ENCODE data around the gene ATP8A2.

The ATP8A2 gene

DNA sequence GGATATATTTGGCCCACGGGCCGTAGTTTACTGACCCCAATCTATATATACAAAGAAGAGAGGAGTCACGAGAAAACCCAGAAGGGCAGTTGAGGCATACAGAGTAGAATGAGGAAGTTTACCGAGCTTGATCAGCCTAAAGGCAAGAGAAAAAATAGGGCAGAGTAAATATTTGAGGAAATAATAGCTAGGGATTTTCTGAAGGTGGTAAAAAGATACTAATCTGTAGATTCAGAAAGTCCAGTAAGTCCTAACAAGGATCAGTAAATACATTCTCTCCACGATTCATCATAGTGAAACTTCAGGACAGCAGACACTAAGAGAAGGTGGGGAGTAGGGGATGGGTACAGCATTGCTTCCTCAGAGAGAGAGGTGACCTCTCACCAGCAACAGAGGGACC is 248.1 kb downstream of the ATP8A2 start:
- no peak overlapping the region for H3K27ac ChIP-seq (ENCODE audit: low read depth, low read length)
- H3K4me1 ChIP-seq (ENCODE audit: control insufficient read depth, insufficient read depth, low read length) = no peaks in the 10 kb centered on the region
- no peaks in the 10 kb centered on the region for H3K27me3 ChIP-seq (ENCODE audit: control insufficient read depth, insufficient read depth, low read length)
- H3K9ac ChIP-seq (ENCODE audit: low read depth, low read length) = no peak overlapping the region
- H3K36me3 ChIP-seq (ENCODE audit: control insufficient read depth, insufficient read depth, low read length) = no peaks in the 10 kb centered on the region
- no peaks in the 10 kb centered on the region; the same call in 1 of the 2 replicates for H3K9me3 ChIP-seq (ENCODE audit: control insufficient read depth, insufficient read depth, low read length)
- H3K4me3 ChIP-seq (ENCODE audit: low read depth, low read length) = no peak overlapping the region

DNA sequence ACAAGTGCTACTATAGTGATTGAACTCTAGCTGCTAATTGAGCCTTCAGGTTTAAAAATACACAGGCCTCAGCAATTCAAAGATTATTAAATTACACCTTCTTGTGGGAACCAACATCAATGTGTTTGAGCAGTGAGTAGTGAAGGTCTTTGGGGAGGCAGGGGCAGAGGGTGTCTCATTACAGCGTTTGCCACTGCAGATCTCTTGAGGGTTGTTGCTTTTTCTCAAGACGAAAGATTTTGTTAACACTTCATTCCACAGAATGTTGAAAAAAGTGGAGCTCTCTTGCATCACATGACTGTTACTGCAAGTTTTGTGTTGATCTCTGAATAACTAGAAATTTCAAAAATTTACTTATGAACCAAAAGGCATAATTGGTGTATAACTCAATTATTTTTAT is 253.6 kb downstream of the ATP8A2 start:
- Histone ChIP-seq H3K27ac (ENCODE audit: low read depth, low read length) (no peak overlapping the region), H3K9me3 (ENCODE audit: control insufficient read depth, insufficient read depth, low read length) (0 out of 2 replicates have a peak, but pooled peaks cover 4% of the 10 kb centered on the region), H3K4me1 (ENCODE audit: control insufficient read depth, insufficient read depth, low read length) (no peaks in the 10 kb centered on the region), H3K4me3 (ENCODE audit: low read depth, low read length) (no peak overlapping the region), H3K36me3 (ENCODE audit: control insufficient read depth, insufficient read depth, low read length) (no peaks in the 10 kb centered on the region), H3K27me3 (ENCODE audit: control insufficient read depth, insufficient read depth, low read length) (no peaks in the 10 kb centered on the region), H3K9ac (ENCODE audit: low read depth, low read length) (no peak overlapping the region)

DNA sequence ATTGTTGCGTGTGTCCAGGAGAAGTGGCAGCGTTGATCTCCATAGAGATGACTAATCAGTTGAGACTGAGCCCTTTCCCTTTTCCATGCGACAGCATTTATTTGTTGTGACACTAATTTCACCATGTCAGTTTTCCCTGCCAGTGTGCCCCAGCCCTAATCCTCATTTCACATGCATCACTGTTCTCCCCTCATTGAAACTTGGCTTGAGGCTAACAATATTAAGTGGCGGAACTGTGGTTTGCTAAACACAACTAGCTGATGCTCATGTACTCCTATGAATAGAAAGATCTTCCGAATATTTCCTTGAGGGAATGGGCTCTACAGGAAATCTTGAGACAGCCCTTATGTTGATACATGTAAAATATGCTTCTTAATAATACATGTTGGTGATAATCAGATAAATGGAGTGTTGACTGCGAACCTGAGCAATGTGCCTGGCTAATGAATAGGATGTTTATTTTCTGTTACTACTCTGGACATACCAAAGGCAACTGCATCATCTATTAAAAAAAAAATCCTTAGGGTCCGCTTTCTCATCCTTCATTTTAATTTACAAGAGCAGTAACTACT is 258.6 kb downstream of the ATP8A2 start:
- Histone ChIP-seq H3K9ac (ENCODE audit: low read depth, low read length) (no peak overlapping the region), H3K27ac (ENCODE audit: low read depth, low read length) (no peak overlapping the region), H3K27me3 (ENCODE audit: control insufficient read depth, insufficient read depth, low read length) (no peaks in the 10 kb centered on the region), H3K4me1 (ENCODE audit: control insufficient read depth, insufficient read depth, low read length) (peaks cover 36% of the 10 kb centered on the region), H3K9me3 (ENCODE audit: control insufficient read depth, insufficient read depth, low read length) (0 out of 2 replicates have a peak, but pooled peaks cover 4% of the 10 kb centered on the region), H3K4me3 (ENCODE audit: low read depth, low read length) (no peak overlapping the region), H3K36me3 (ENCODE audit: control insufficient read depth, insufficient read depth, low read length) (no peaks in the 10 kb centered on the region)

DNA sequence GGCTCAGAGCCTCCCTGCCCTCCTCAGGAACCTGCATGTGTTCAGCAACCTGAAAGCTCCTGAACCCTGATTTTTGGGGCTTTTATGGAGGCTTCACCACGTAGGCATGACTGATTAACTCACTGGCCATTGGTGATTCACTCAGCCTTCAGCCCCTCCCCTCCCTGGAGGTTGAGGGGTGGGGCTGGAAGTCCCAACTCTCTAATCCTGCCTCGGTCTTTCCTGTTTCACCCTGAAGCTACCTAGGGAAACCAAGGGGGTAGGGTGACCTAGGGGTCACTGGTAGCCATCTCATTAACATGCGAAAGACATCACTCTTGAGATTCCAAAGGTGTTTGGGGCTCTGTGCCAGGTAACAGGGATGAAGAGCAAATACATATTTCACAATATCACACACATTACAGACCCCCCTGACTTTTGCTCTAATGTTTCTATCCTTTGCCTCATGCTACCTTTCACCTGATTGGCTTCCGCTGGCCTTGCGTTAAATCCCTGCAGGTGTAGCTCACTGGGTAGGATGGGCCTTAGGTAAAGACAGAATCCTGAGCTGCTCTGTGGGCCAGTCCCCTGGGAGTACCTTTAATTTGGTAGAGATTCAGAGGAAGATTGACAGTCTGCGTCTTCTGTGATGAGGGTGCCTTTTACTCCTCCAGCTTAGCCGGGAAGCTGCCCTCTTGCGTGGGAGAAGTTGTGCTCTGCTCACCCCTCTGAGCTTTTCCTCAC is 260.6 kb downstream of the ATP8A2 start:
- no peak overlapping the region for H3K4me3 ChIP-seq (ENCODE audit: low read depth, low read length)
- peaks cover 4% of the 10 kb centered on the region for H3K9me3 ChIP-seq (ENCODE audit: control insufficient read depth, insufficient read depth, low read length)
- H3K27me3 ChIP-seq (ENCODE audit: control insufficient read depth, insufficient read depth, low read length) = no peaks in the 10 kb centered on the region
- no peak overlapping the region for H3K9ac ChIP-seq (ENCODE audit: low read depth, low read length)
- no peaks in the 10 kb centered on the region for H3K36me3 ChIP-seq (ENCODE audit: control insufficient read depth, insufficient read depth, low read length)
- H3K4me1 ChIP-seq (ENCODE audit: control insufficient read depth, insufficient read depth, low read length) = peaks cover 36% of the 10 kb centered on the region
- peak overlapping the region; percentile 79 for H3K27ac ChIP-seq (ENCODE audit: low read depth, low read length)

DNA sequence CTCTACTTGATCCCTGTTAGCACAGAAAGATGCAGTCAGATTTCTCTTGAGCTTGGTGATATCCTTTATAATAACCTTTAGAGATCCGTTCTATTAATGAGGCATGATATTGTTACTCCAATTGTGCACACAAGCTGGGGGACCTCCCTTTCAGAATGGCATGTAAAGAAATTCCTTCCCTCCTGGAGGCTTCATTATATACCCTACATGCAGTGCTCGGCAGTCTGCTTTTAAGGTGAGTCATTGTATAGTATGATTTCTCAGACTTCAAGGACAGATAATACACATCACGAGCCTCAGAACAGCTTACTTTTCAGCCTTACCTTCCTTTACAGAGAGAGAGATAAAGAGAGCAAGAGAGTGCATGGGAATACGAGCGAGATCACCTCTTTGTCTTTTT is 261.3 kb downstream of the ATP8A2 start:
- H3K4me1 ChIP-seq (ENCODE audit: control insufficient read depth, insufficient read depth, low read length) = peaks cover 36% of the 10 kb centered on the region
- H3K27ac ChIP-seq (ENCODE audit: low read depth, low read length) = peak overlapping the region; percentile 79

DNA sequence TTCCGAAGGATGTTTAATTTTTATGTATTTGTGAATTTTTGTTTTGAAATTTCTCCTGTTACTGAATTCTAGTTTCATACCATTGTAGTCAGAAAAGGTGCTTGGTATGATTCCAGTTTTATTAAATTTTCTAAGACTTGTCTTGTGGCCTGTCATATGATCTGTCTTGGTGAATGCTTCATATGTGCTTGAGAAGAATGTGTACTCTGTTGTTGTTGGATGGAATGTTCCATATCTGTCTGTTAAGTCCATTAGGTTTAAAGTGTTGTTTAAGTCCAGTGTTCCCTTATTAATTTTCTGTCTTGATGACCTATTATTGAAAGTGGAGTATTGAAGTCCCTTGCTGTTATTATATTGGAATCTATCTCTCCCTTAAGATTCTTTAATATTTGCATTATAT is 273.9 kb downstream of the ATP8A2 start:
- H3K27me3 ChIP-seq (ENCODE audit: control insufficient read depth, insufficient read depth, low read length) = no peaks in the 10 kb centered on the region

More for the DNA sequence above, 261.3 kb downstream of the ATP8A2 start:
- Histone ChIP-seq H3K9ac (ENCODE audit: low read depth, low read length) (no peak overlapping the region), H3K36me3 (ENCODE audit: control insufficient read depth, insufficient read depth, low read length) (no peaks in the 10 kb centered on the region), H3K9me3 (ENCODE audit: control insufficient read depth, insufficient read depth, low read length) (peaks cover 4% of the 10 kb centered on the region), H3K27me3 (ENCODE audit: control insufficient read depth, insufficient read depth, low read length) (no peaks in the 10 kb centered on the region), H3K4me3 (ENCODE audit: low read depth, low read length) (no peak overlapping the region)

DNA sequence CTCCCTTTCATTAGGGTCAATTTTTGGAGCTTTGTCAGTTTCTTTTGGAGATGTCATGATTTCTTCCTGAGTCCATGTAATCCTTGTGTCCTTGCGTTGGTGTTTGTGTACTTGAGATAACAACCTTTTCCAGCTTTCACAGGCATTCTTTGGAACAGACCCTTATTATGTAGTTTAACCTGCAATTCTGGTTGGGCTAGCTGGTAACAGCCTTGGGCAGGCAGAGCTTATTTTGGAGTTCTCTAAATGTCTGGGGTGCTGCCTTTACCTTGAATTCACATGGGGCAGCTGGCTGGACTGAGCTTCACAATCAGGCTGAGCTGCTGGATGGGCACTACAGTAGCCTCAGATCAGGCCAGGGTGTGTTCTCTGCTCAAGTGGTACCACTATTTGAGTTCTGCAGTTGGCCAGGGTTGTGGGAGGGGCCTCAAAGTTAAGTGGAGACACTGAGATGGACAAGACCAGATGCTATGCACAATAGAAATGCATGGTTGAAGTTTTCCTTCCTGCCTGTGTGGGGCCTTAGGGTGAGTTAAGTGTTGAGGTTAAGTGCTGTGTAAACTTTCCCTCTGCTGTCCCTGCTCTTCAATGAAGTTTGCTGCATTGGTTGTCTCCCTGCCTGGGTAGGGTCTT is 277.3 kb downstream of the ATP8A2 start:
- Histone ChIP-seq H3K9ac (ENCODE audit: low read depth, low read length) (no peak overlapping the region), H3K4me3 (ENCODE audit: low read depth, low read length) (no peak overlapping the region), H3K27me3 (ENCODE audit: control insufficient read depth, insufficient read depth, low read length) (no peaks in the 10 kb centered on the region), H3K27ac (ENCODE audit: low read depth, low read length) (no peak overlapping the region), H3K4me1 (ENCODE audit: control insufficient read depth, insufficient read depth, low read length) (peaks cover 8% of the 10 kb centered on the region), H3K9me3 (ENCODE audit: control insufficient read depth, insufficient read depth, low read length) (no peaks in the 10 kb centered on the region), H3K36me3 (ENCODE audit: control insufficient read depth, insufficient read depth, low read length) (no peaks in the 10 kb centered on the region)

More for the DNA sequence above, 273.9 kb downstream of the ATP8A2 start:
- Histone ChIP-seq H3K9ac (ENCODE audit: low read depth, low read length) (no peak overlapping the region), H3K4me3 (ENCODE audit: low read depth, low read length) (no peak overlapping the region), H3K27ac (ENCODE audit: low read depth, low read length) (no peak overlapping the region), H3K9me3 (ENCODE audit: control insufficient read depth, insufficient read depth, low read length) (no peaks in the 10 kb centered on the region), H3K36me3 (ENCODE audit: control insufficient read depth, insufficient read depth, low read length) (no peaks in the 10 kb centered on the region), H3K4me1 (ENCODE audit: control insufficient read depth, insufficient read depth, low read length) (no peaks in the 10 kb centered on the region)

DNA sequence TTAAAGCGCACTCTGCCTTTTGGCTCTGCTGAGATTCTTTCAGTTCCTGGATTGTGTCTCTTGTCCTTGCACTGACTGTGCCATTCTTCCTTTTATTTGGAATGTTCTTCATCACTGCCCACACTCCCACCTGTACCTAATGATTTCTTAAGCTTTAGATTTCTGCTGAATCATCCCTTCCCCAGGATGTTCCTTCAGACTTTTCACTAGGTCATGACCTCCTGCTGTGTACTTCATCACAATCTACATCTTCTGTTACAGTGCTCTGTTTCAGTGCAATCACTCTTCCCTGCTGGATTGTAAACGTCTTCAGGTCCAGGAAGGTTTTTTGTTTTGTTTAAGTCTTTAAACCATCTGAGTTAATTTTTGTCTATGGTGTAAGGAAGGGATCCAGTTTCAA is 281.0 kb downstream of the ATP8A2 start:
- H3K36me3 ChIP-seq (ENCODE audit: control insufficient read depth, insufficient read depth, low read length) = no peaks in the 10 kb centered on the region

DNA sequence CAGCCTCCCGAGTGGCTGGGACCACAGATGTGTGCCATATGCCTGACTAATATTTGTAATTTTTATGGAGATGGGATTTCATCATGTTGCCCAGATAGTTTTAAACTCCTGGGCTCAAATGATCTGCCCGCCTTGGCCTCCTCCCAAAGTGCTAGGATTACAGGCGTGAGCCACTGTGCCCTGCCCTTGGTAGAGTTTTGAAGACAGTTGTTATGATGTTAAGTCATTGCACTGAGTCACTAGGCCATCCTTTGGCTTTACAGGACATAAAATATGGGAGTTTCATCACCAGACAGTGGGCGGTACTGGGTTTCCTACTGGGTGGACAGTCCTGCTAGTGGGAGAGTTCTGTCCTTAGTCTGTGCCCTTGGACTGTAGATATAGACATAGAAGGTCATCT is 282.5 kb downstream of the ATP8A2 start:
- no peaks in the 10 kb centered on the region for H3K36me3 ChIP-seq (ENCODE audit: control insufficient read depth, insufficient read depth, low read length)
- H3K27me3 ChIP-seq (ENCODE audit: control insufficient read depth, insufficient read depth, low read length) = no peaks in the 10 kb centered on the region
- H3K9ac ChIP-seq (ENCODE audit: low read depth, low read length) = no peak overlapping the region
- H3K9me3 ChIP-seq (ENCODE audit: control insufficient read depth, insufficient read depth, low read length) = no peaks in the 10 kb centered on the region
- no peak overlapping the region for H3K4me3 ChIP-seq (ENCODE audit: low read depth, low read length)
- H3K27ac ChIP-seq (ENCODE audit: low read depth, low read length) = no peak overlapping the region
- H3K4me1 ChIP-seq (ENCODE audit: control insufficient read depth, insufficient read depth, low read length) = peaks cover 16% of the 10 kb centered on the region

More for the DNA sequence above, 281.0 kb downstream of the ATP8A2 start:
- no peaks in the 10 kb centered on the region for H3K9me3 ChIP-seq (ENCODE audit: control insufficient read depth, insufficient read depth, low read length)
- no peak overlapping the region for H3K4me3 ChIP-seq (ENCODE audit: low read depth, low read length)
- H3K27ac ChIP-seq (ENCODE audit: low read depth, low read length) = peak overlapping the region; percentile 28
- peaks cover 8% of the 10 kb centered on the region for H3K4me1 ChIP-seq (ENCODE audit: control insufficient read depth, insufficient read depth, low read length)
- no peaks in the 10 kb centered on the region for H3K27me3 ChIP-seq (ENCODE audit: control insufficient read depth, insufficient read depth, low read length)
- H3K9ac ChIP-seq (ENCODE audit: low read depth, low read length) = no peak overlapping the region

DNA sequence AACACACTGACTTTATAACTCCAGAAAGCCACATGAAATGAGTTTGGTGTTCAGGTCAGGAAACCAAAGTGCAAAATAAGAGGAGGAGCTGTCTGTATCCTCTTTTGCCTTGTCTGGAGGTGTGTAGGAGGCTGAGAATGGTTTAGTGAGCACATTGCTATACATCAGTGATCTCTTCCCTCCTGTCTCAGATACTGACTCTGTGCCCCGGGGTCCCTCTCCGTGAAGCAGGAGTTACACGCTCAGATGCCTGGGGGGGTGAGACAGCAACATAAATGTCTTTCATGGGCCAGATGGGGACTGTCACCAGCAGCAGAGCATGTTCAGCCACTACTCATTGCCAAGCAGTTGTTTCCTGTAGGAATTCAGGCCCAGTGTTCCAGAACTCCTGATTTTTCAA is 285.4 kb downstream of the ATP8A2 start:
- H3K9ac ChIP-seq (ENCODE audit: low read depth, low read length) = no peak overlapping the region
- peaks cover 17% of the 10 kb centered on the region for H3K4me1 ChIP-seq (ENCODE audit: control insufficient read depth, insufficient read depth, low read length)
- no peak overlapping the region for H3K27ac ChIP-seq (ENCODE audit: low read depth, low read length)
- H3K36me3 ChIP-seq (ENCODE audit: control insufficient read depth, insufficient read depth, low read length) = no peaks in the 10 kb centered on the region
- H3K9me3 ChIP-seq (ENCODE audit: control insufficient read depth, insufficient read depth, low read length) = no peaks in the 10 kb centered on the region
- no peak overlapping the region for H3K4me3 ChIP-seq (ENCODE audit: low read depth, low read length)
- no peaks in the 10 kb centered on the region for H3K27me3 ChIP-seq (ENCODE audit: control insufficient read depth, insufficient read depth, low read length)
